ENCODE data around the gene RABGEF1.
"Not testable (repeated sequence)": the region's sequence is repeated elsewhere in the genome, so short reads cannot be mapped to it uniquely, and the experiment has no call there.

DNA sequence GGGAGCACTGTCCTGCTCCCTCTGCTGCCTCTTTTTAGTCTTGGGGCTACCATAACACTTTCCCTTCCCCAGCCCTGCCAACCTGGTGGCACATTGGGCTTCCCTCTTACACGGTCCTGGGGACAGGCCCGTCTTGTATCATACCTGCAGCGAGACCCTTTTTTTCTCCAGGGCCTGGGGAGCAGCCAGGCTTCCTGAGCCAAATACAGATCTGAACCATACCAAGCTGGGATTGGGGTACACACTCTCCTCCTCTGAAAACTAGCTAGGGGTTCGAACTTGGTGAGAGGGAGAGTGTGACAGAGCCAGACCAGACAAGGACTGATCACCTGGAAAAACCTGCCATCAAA lies 105.5 kb downstream of the RABGEF1 start:
- TF ChIP-seq, protein P1, sequence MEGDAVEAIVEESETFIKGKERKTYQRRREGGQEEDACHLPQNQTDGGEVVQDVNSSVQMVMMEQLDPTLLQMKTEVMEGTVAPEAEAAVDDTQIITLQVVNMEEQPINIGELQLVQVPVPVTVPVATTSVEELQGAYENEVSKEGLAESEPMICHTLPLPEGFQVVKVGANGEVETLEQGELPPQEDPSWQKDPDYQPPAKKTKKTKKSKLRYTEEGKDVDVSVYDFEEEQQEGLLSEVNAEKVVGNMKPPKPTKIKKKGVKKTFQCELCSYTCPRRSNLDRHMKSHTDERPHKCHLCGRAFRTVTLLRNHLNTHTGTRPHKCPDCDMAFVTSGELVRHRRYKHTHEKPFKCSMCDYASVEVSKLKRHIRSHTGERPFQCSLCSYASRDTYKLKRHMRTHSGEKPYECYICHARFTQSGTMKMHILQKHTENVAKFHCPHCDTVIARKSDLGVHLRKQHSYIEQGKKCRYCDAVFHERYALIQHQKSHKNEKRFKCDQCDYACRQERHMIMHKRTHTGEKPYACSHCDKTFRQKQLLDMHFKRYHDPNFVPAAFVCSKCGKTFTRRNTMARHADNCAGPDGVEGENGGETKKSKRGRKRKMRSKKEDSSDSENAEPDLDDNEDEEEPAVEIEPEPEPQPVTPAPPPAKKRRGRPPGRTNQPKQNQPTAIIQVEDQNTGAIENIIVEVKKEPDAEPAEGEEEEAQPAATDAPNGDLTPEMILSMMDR (conservative IDR thresholded peaks at IDR 0.05 in 1 of 2, IDR thresholded peaks at IDR 0.05 in 1 of 2; ENCODE audit: low read depth in 1 of 2, low read length in 2 of 2): not testable (repeated sequence)
- TF ChIP-seq EZH2 (IDR thresholded peaks at IDR 0.05; ENCODE audit: low read length, missing control alignments): not testable (repeated sequence)
